Inflammatory macrophage (primary cell): ENCODE results near the gene DYDC1.
"Not testable (repeated sequence)": the region's sequence is repeated elsewhere in the genome, so short reads cannot be mapped to it uniquely, and the experiment has no call there.

Source experiments
- DNase-seq, 2 donors: peaks; one replicate each; pipeline ENCODE4 v3.0.0-alpha.2; 2020 to 2022
- total RNA-seq, 18 experiments: gene quantifications; one replicate each; lab custom pipeline; 2026; ENCODE audit warnings: mixed read lengths in 6 of 18, inconsistent platforms in 2 of 18; lab: John Stamatoyannopoulos, UW

DYDC1 gene
- total RNA-seq: 0 to 0.07 (median 0) reads per million in 18 experiments

- peak; percentile 43 to 60 for DNase-seq
Measured at GRCh38 chr10:80356563-80356988, at the start of gene DYDC1, which contains the start of gene DYDC2. Gene DYDC1 (minus strand): TSS chr10:80356755. CDS start chr10:80352601, 4,154 bp downstream. Gene DYDC2 (plus strand): TSS chr10:80356781. CDS start chr10:80362444, 5,663 bp downstream.

DNA sequence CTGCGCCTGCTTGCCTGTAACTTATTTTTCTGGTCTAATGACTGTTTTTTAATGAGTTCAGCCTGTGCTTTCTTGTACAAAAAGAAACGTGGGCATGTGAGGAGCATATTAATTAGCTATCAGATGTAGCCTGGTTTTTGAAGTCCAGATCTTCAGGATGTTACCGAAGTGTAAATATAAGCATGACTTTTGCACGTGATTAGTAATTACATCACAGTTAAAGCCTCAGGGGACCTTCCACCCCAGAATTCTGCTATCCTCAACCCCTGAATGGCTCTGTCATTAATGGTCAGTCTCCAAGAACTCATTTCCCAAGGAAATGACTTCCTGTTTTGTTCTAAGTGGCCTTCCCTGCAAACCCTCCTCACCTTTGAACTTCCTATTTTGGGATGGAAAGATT is 49.6 kb upstream of the DYDC1 start:
- DNase-seq: no peak

GRCh38 chr10:80405626-80406025 is 49.1 kb upstream of the DYDC1 start:
- DNase-seq: no peak

- DNase-seq: no peak
Measured at GRCh38 chr10:80405035-80405434, 48.5 kb upstream of the DYDC1 start.

- no peak for DNase-seq
Measured at GRCh38 chr10:80400136-80400804, 43.7 kb upstream of the DYDC1 start.

- no peak for DNase-seq
Measured at GRCh38 chr10:80397014-80397413, 40.5 kb upstream of the DYDC1 start.

DNA sequence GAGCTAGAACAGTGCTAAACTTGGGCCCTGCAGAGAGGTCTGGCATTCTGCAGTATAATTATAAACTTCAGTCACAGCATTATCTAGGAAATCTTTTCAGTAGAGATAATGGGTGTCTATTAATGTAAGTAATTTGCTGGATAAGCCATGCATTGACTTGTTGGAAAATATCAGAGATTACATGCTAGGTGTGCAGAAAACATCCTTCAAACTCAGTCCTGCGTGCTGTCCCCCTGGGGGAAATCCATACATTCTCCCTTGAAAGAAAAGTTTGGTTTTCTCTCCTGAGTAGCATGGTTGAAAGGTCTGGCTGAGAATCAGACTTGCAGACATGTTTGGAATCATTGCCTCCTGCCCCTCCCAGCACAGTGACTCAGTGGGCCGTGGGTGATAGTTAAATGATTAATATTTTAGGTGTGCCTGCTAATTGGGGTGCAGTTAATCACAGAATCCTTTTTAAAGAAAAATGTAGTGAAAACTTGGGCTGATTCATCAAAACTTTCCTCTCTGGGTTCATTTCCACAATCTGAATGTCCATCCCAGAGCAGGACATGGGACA is 37.9 kb upstream of the DYDC1 start:
- no peak for DNase-seq

DNA sequence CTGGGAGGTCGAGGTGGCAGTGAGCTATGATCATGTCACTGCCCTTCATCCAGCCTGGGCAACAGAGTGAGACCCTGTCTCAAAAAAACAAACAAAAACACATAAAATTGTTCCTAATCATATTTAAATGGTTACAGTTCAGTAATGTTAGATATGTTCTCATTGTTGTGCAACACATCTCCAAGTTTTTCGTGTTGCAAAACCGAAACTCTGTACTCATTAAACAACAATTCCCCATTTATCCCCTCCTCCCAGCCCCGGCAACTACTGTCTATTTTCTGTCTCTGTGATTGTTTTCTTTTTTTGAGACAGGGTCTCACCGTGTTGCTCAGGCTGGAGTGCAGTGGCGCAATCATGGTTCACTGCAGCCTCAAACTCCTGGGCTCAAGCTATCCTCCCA is 35.7 kb upstream of the DYDC1 start:
- peak; percentile 47 to 70 for DNase-seq

- no peak for DNase-seq
Measured at GRCh38 chr10:80390740-80391139, 34.2 kb upstream of the DYDC1 start.

- peak; percentile 67 to 70 for DNase-seq
Measured at GRCh38 chr10:80382989-80383388, 26.4 kb upstream of the DYDC1 start.

DNA sequence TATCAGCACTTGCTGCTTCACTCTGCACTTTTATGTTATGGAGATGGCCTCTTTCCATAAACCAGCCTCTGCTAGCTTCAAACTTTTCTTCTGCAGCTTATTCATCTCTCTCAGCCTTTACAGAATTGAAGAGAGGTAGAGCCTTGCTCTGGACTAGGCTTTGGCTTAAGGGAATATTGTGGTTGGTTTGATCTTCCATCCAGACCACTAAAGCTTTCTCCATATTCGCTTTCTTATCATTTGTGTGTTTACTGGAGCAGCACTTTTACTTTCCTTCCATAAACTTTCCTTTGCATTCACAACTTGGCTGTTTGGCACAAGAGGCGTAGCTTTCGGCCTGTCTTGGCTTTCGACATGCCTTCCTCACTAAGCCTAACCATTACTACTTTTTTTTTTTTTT is 23.6 kb upstream of the DYDC1 start:
- no peak for DNase-seq

- no peak for DNase-seq
Measured at GRCh38 chr10:80379701-80380100, 23.1 kb upstream of the DYDC1 start.

DNA sequence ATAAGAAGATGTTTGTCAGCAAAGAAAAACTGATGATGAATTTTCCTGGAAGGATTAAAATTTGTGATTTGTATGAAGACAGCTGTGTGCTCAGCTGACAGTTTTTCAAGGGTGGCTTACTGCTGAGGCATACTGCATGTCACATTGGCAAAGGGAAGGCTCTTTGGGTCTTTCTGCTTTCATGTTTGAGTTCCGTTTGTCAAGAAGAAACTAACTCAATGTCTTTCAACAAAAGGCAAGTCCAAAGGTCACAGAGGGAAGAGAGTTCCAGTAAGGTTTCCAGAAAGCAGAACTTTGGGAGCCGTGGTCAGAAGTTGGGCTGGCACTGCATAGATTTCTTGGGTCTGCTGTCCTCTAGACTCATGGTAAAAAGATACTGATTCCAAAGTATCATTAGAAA is 16.9 kb upstream of the DYDC1 start:
- peak; percentile 73 to 76 for DNase-seq

DNA sequence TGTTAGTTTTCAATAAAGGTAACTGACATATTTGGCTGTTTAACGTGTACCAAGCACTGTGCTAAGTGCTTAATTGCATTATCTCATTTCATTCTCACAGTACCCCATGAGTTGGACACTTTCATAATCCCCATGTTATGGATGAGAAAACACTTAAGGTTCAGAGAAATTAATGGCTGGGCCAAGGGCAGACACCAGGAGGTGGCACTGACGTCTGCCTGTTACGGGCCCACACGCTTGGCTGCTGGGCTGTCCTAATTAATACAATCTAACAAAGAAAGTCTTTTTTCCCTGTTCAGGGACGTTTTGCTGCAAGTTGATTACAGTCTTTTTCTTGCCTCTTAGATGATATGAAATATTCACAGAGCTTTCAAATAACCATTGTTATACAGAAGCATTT is 16.1 kb upstream of the DYDC1 start:
- no peak for DNase-seq

DNA sequence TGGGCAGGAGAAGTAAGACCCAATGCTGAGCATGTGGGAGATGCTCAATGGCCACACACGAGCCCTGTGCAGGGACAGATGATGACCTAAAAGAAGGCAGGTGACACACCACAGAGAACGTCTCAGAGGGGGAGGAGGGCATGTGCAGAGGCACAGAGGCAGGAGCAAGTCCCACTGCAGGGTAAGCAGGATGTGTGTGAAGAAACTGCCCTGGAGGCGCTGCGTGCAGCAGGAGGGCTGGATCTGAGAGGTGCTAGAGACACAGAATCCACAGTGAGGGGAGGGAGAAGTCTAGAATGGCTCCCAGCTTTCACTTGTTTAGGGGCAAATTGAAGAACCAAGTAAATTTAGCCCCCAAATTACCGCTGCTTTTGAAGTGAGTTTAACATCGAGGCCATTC is 14.9 kb upstream of the DYDC1 start:
- no peak for DNase-seq

- DNase-seq: no peak
Measured at GRCh38 chr10:80365510-80365909, 9.0 kb upstream of the DYDC1 start.

DNA sequence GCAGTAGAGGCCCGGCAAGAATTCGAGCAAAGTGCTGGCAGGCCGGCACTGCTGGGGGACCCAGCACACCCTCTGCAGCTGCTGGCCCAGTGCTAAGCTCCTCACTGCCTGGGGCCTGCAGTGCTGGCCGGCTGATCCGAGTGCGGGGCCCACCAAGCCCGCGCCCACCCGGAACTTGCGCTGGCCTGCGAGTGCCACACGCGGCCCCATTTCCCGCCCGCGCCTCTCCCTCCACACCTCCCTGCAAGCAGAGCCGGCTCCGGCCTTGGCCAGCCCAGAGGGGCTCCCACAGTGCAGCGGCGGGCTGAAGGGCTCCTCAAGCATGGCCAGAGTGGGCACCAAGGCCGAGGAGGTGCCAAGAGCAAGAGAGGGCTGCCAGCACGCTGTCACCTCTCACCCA is 3.1 kb upstream of the DYDC1 start:
- no peak for DNase-seq

- DNase-seq: not testable (repeated sequence)
Measured at GRCh38 chr10:80358925-80359324, 2.4 kb upstream of the DYDC1 start.

GRCh38 chr10:80357851-80358125 is 1.2 kb upstream of the DYDC1 start:
- no peak for DNase-seq

- DNase-seq: no peak
Measured at GRCh38 chr10:80356989-80357850, 665 bp upstream of the DYDC1 start.

DNA sequence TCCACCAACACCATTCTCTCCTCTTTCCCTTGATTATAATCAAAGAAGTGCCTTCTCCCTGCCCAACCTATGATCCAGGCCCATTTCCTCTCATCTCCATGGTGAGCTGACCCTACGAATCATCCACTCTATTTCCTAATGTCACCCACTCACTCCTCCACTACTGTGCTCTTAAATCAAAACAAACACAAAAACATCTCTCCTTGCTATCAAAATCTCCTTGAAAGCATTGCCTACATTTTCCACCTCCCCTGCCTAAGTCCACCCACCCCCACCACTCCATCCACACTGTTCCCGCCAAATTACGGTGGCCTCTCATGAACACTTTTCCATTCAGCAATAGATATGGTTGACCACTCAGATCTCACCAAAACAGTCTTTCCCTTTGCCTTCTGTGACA is 5.3 kb downstream of the DYDC1 start:
- peak in 1 of 2 donors; percentile 36 for DNase-seq

DNA sequence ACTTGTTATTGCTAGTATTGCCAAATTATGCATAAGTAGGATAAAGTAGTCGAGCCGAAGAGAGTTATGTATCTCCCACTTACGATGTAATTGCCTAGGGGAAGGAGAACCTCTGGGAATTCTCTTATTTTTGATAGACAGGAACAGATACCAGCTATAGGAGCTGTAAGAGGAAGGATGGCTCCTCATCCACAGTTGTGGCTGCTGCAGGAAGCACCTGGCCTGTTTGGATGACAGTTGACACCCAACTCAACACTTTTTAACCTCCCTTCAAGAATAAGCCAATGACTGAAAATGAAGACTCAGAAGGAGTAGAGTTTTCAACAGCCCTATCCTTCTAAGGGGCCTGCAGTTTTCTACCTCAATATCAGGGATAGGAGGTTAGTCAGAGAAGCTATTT is 6.3 kb downstream of the DYDC1 start:
- DNase-seq: no peak

GRCh38 chr10:80344912-80345311 is 11.6 kb downstream of the DYDC1 start:
- DNase-seq: no peak

DNA sequence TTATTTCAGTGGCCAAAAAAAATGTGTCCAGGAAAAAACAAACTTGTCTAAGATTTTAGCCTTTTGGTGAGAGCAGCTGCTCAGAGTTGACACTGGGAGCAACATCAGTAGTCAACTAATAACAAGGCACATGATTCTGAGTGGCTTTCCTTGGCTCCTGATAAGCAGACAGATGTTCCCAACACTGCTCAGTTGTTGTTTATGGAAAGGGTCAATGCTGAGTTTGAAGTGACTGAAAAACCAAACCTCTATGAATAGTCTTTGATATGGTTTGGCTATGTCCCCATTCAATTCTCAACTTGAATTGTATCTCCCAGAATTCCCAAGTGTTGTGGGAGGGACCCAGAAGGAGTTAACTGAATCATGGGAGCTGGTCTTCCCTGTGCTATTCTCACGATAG is 12.3 kb downstream of the DYDC1 start:
- no peak for DNase-seq
